Inferior parietal cortex (tissue), 1 donor: Measurements from ENCODE around the gene RAPGEF4.

Experiments
- DNase-seq: peaks from one replicate; pipeline ENCODE4 v3.0.0-alpha.2; 2016; ENCODE audit errors: extremely low spot score

Gene RAPGEF4

DNA sequence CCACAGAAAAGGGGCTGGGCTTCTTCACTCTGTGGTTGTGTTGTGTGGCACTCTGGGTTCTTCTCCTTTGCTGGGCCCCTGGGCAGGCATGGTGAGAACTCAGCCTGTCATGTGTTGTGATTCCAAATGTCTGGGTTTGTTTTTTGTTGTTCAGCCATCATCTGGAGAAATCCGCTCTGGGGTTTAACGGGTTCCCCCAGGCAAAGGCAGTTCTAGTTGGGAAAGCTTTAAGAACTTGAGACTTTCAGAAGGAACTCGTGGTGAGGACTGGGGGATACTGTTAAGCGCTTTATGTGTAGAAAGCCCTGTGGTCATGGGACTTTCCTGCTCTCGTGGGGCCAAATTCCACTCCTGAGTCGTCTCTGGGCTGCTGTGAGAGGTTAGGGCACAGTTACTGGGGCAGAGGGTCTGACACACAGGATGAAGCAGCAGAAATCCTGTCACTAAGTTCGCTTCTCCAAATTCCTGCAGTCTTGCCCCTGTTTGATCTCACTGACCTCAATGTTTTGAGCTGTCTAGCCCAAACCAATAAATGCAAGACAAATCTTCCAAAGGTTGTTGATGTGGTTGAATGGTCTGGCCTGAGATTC is 87.7 kb downstream of the RAPGEF4 start:
- DNase-seq: no peak

GRCh38 chr2:172826522-172826921 is 90.9 kb downstream of the RAPGEF4 start:
- no peak for DNase-seq

- DNase-seq: no peak
Measured at GRCh38 chr2:172829229-172829628, 93.6 kb downstream of the RAPGEF4 start.

GRCh38 chr2:172830482-172830881 is 94.8 kb downstream of the RAPGEF4 start:
- DNase-seq: no peak

- no peak for DNase-seq
Measured at GRCh38 chr2:172833898-172834297, 98.3 kb downstream of the RAPGEF4 start.

- no peak for DNase-seq
Measured at GRCh38 chr2:172834881-172835280, 99.2 kb downstream of the RAPGEF4 start.

DNA sequence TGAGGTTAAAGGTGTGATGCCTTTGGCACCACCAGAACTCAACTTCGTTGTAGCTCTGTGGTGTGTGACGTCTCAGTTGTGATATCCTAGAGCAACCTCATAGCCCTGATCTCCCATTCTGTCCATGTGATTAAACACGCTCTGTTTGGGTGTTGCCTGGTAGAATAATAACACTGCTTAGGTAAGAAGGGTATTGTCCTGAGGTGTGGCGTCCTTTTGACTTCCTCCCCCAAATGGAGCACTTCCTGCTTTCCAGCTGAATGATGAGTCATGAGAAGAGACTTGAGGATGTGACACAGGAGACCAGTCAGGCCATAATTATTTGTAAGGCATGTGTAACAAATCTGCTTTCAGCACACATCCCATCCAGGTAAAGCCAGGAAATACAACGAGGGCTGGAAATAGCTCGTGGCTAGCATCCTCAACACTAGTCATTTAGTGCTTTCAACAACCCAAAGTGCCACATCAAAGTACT is 100.7 kb downstream of the RAPGEF4 start:
- no peak for DNase-seq

GRCh38 chr2:172836827-172837226 is 101.2 kb downstream of the RAPGEF4 start:
- DNase-seq: no peak

DNA sequence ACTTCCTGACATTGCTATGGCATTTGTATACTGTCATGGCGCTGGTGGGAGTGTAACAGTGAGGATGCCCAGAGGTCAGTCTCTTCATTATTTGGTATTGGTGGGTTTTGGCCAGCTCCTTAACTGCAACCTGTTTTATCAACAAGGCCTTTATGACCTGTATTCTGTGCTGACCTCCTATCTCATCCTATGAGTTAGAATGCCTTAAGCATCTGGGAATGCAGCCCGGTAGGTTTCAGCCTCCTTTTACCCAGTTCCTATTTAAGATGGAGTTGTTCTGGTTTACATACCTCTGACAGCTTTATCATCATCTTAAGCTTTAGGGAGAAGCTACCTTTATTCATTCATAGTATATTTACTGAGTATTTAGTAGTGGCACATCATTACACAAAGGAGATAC is 103.8 kb downstream of the RAPGEF4 start:
- no peak for DNase-seq

- no peak for DNase-seq
Measured at GRCh38 chr2:172842511-172843265, 107.0 kb downstream of the RAPGEF4 start.

GRCh38 chr2:172843266-172843582 is 107.6 kb downstream of the RAPGEF4 start:
- DNase-seq: no peak

GRCh38 chr2:172843902-172844715 is 108.5 kb downstream of the RAPGEF4 start:
- no peak for DNase-seq

DNA sequence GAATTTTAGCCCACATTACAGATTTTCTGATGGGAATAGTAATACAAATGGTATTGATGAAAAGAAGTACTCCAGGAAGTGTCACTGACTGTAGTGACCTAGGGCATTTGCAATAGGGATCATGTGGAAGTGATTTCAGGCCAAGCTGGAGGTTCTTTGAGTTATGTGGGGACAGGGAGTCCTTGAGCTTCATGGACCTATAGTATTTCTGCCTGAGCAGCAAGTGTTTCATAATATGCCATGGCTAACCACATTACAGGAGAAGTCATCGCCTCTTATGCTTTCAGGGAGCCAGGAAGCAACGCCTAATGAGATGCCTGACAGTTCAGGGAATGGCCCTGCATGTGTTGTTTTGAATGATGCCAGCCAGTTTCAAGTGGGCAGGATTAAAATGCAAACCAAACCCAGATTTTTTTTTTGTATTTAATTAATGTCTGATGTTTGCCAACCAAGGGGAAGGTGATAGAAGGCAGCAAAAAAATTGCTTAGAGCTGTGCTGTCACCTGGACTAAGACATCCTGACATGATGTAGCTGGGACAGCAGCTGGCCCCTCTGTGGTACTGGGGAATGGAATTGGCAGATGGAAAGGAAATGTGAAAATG is 109.5 kb downstream of the RAPGEF4 start:
- DNase-seq: no peak

GRCh38 chr2:172846551-172846950 is 110.9 kb downstream of the RAPGEF4 start:
- no peak for DNase-seq

DNA sequence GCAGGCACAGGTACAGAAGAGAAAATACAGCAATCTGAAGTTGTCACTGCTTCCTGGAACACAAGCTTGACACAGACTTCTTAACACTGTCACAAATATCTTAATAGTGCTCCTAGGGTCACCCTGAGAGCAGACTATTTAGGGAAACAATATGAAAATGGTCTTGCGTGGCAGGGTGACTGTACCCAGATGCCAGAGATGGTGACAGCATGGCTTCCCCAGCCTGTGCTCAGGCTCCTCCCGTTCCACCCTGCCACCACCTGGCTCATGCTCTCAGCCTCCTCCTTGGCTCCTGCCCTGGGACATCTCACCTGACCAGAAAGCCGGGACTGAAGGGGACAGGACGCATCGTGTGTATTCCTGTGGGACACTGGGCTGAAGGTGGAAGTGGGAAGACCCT is 111.5 kb downstream of the RAPGEF4 start:
- DNase-seq: no peak

DNA sequence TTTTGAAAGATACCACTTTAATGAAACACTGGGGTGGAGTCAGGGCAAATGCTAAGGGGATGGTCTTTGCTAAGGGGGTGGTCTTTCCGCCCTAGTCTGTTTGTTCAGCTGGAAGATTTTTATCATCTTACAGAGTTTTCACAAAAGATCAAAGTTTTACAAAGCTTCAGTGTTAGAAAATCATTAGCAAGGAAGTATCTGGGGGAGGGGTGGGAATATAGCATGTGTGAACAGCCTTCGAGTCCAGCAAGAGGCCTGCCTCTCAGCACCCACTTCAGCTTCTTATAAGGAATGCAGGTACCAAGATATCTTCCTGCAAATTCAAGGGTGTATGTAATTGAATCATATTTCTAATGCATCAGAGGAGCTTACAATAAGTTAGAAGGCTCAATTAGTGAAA is 112.9 kb downstream of the RAPGEF4 start:
- no peak for DNase-seq

- DNase-seq: no peak
Measured at GRCh38 chr2:172849519-172850217, 114.0 kb downstream of the RAPGEF4 start.

GRCh38 chr2:172855588-172855987 is 119.9 kb downstream of the RAPGEF4 start:
- DNase-seq: no peak

DNA sequence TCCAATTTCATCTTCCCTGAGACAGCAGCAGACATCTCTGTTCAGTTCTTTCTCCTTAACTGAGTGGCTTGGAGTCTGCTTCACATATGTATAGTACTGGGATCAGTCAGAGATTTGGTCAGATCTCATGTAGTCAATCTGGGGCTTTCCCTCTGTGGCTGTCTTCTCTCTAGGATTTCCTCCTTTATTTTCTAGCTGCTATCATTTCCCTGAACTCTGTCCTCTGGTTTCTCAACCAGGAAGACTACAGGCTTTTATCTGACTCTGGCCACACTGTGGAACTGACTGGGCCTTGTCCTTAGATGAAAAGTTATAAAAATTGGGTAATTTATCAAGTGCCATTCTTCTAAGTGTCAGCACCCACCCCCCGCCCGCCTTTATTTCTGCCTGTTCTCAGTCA is 121.0 kb downstream of the RAPGEF4 start:
- no peak for DNase-seq

DNA sequence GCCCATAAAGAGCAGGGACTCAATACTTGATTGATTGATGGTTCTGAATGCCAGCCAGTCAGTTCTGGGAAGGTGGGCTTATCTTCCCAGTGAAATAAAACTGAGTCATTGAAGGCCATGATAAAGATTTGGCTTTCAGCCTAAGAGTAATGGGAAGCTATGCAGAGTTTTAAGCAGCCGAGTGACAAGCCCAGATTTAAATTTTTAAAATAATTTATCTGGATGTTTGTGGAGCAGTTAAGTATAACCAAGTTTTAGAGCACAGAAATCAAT is 122.8 kb downstream of the RAPGEF4 start:
- no peak for DNase-seq

GRCh38 chr2:172859581-172860335 is 124.1 kb downstream of the RAPGEF4 start:
- DNase-seq: no peak
